ENCODE data around the gene ABCC11. TPM values are rescaled to one million over a fixed set of nuclear protein-coding genes. Genes with fewer than 3 reads are reported as not detected.

The ABCC11 gene
- total and polyA plus RNA-seq, 12 donors: 0.01 to 0.61 (median 0.24) TPM; not detected in 5

DNA sequence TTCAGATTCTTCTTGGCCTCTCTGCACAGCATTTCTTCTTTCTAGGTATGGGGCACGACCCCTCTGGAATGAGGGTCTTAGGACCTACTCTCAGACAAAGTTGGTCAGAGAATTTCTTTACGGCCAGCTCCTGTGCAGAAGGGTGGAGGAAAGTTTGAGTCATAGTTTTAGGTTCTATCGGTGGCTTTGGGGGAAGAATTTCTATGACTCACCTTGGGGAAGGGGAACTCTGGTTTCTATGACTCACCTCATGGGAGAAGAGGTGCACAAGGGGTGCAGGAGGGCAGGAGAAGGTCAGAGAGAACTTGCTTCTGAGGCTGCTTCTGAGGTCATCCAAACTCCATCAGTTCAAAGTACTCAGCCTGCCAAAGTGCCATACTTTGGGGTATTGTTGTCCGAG, 89.0 kb downstream of the ABCC11 start:
- Histone ChIP-seq H3K27ac (no peak overlapping the region), H3K4me1 (peaks cover 4 to 25% (median 9%) of the 10 kb centered on the region in 9 donors), H3K4me3 (no peak overlapping the region), H3K36me3 (no peaks in the 10 kb centered on the region), H3K27me3 (peaks cover 0 to 8% (median 0%) of the 10 kb centered on the region in 7 donors), H3K9me3 (no peaks in the 10 kb centered on the region)
- TF ChIP-seq, protein P1, sequence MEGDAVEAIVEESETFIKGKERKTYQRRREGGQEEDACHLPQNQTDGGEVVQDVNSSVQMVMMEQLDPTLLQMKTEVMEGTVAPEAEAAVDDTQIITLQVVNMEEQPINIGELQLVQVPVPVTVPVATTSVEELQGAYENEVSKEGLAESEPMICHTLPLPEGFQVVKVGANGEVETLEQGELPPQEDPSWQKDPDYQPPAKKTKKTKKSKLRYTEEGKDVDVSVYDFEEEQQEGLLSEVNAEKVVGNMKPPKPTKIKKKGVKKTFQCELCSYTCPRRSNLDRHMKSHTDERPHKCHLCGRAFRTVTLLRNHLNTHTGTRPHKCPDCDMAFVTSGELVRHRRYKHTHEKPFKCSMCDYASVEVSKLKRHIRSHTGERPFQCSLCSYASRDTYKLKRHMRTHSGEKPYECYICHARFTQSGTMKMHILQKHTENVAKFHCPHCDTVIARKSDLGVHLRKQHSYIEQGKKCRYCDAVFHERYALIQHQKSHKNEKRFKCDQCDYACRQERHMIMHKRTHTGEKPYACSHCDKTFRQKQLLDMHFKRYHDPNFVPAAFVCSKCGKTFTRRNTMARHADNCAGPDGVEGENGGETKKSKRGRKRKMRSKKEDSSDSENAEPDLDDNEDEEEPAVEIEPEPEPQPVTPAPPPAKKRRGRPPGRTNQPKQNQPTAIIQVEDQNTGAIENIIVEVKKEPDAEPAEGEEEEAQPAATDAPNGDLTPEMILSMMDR (IDR thresholded peaks at IDR 0.05): no peak
- WGBS, 2 donors: 74 to 76% methylated on average over 4 of the region's 4 CpGs
- no peak for DNase-seq
- intact Hi-C loops (cut with DNase I): loop anchor here in 6 of 10 donors (5.0 to 10.0 kb wide), 3 partner anchors 103 to 1121 kb away; partner anchors contain the start of gene NETO2 (in 4 of the 6)
- ATAC-seq: no peak

DNA sequence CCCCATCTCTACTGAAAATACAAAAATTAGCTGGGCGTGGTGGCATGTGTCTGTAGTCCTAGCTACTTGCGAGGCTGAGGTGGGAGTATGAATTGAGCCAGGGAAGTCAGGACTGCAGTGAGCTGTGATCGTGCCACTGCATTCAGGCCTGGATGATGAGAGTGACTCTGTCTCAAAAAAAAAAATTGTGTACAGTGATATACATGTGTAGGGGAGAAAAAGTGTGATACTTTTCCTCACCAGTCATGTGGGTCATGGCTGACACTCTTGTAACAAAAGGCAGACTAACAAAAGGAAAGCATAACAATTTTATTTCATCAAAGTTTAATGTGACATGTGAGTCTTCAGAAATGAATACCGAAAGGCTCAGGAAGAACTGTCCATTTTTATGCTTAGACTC, 89.5 kb downstream of the ABCC11 start:
- no peak overlapping the region for H3K4me3 ChIP-seq
- peaks cover 0 to 8% (median 0%) of the 10 kb centered on the region in 7 donors for H3K27me3 ChIP-seq
- H3K9me3 ChIP-seq: no peaks in the 10 kb centered on the region
- intact Hi-C loops (cut with DNase I): loop anchor here in 8 of 10 donors (2.0 to 10.0 kb wide), 5 partner anchors 103 to 1120 kb away; partner anchors contain the start of gene NETO2 (in 7 of the 8)
- no peaks in the 10 kb centered on the region for H3K36me3 ChIP-seq
- DNase-seq (no peak), ATAC-seq (no peak)
- H3K27ac ChIP-seq: peak overlapping the region in 6 of 10 donors; percentile 35 to 70 (median 56)
- 80 to 93% methylated on average over 4 of the region's 4 CpGs for WGBS, 2 donors
- H3K4me1 ChIP-seq: peaks cover 4 to 25% (median 10%) of the 10 kb centered on the region in 9 donors
- TF ChIP-seq, protein P1 (IDR thresholded peaks at IDR 0.05): no peak

DNA sequence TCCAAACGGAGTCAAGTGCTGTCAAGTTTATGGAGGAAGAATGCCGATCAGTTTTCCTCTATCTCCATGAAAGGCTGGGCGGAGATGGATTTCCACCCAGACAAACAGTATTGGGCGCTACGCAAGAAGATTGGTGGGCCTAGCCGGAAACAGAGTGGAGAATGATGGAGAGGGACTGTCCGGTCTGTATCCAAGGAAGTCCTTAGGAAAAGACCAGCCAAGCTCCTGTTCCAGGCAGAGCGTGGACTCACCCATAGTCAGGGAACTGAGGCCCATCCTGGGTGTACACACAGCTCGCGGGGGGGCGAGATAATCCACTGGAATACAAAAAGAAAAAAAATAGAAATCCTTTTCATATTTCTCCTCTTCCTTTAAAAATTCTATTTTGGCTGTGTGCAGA, 90.0 kb downstream of the ABCC11 start:
- DNase-seq: no peak
- TF ChIP-seq, protein P1 (IDR thresholded peaks at IDR 0.05): no peak
- ATAC-seq: peak in 5 of 8 donors; percentile 43 to 58 (median 45)
- Histone ChIP-seq H3K4me1 (peaks cover 4 to 25% (median 10%) of the 10 kb centered on the region in 9 donors), H3K27ac (peak overlapping the region in 6 of 10 donors; percentile 35 to 70 (median 56)), H3K27me3 (peaks cover 0 to 8% (median 0%) of the 10 kb centered on the region in 7 donors), H3K36me3 (no peaks in the 10 kb centered on the region), H3K9me3 (no peaks in the 10 kb centered on the region), H3K4me3 (no peak overlapping the region)
- intact Hi-C loops (cut with DNase I): loop anchor here in 8 of 10 donors (2.0 to 10.0 kb wide), 5 partner anchors 103 to 1120 kb away; partner anchors contain the start of gene NETO2 (in 7 of the 8)
- WGBS, 2 donors: 58 to 74% methylated on average over 11 of the region's 11 CpGs

DNA sequence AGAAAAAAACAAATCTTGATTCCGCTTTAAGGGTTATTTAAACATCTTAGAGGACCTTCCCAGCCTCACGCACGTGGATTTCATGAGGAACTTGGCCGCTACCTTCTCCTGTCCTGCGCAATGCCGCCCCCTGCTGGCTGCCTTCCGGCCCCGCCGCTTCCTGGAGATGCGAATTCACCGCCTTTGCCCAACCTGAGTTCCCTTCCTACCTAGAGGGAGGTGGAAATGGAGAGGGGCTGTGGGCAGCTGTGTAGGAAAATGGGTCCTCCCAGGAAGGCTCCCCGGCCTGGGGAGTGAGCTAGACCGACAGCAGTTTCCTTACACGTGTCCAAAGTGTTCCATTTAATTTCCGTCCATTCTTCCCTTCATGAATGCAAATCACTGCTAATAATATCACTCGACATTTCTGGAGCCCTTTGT, 90.5 kb downstream of the ABCC11 start:
- ATAC-seq: peak; percentile 83 to 95 (median 92)
- H3K27ac ChIP-seq: peak overlapping the region in 7 of 10 donors; percentile 54 to 70 (median 62)

More for the DNA sequence above, 90.5 kb downstream of the ABCC11 start:
- no peaks in the 10 kb centered on the region for H3K9me3 ChIP-seq
- no peaks in the 10 kb centered on the region for H3K36me3 ChIP-seq
- TF ChIP-seq, protein P1 (IDR thresholded peaks at IDR 0.05): peak; percentile 94 to 99 (median 98)
- peaks cover 0 to 8% (median 0%) of the 10 kb centered on the region in 7 donors for H3K27me3 ChIP-seq
- 8 to 12% methylated on average over 16 of the region's 16 CpGs for WGBS, 2 donors
- peak; percentile 87 to 89 for DNase-seq
- intact Hi-C loops (cut with DNase I): loop anchor here in 8 of 10 donors (2.0 to 10.0 kb wide), 5 partner anchors 102 to 1119 kb away; partner anchors contain the start of gene NETO2 (in 7 of the 8)
- H3K4me3 ChIP-seq: peak overlapping the region in 5 of 10 donors; percentile 5 to 31 (median 21)
- peaks cover 4 to 25% (median 10%) of the 10 kb centered on the region in 9 donors for H3K4me1 ChIP-seq
